GM19043 (cell line): Measurements from ENCODE around the gene FXYD1.
"Not testable (repeated sequence)": the region's sequence is repeated elsewhere in the genome, so short reads cannot be mapped to it uniquely, and the experiment has no call there.

Experiments used
- ATAC-seq: cut with Tn5 transposase; IDR thresholded peaks from one replicate; pipeline ENCODE4 v1.9.1; 2021; ENCODE audit warnings: low read depth; ENCODE audit not compliant: unreplicated experiment

Gene FXYD1

DNA sequence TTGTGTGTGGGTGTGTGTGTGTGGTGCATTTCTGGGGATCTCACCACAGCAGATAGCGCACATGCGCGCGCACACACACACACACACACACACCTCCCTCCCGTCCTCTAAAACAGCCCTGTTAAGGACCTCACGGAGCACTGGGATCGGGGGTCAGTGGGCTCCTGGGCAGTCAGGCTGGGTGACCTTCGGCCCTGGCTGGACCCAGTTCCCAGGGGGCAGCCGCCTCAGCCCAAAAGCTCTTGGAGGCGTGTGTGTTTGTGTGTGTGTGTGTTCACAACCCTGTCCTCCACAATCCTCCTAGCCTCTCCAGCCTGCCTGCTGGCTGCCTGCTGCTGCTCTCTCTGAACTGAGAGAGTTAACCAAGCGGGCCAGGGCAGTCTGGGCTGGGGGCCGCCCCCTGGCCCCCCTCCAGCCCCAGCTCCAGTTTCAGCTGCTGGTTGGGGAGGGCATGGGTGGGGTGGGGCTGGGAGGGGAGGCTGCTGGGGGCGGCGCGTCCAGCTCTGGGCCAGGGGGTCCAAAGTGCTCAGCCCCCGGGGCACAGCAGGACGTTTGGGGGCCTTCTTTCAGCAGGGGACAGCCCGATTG lies at the start of gene FXYD1:
Gene FXYD1, plus strand, starts transcription at position 520 of the 588 bp plus-strand sequence. CDS start 1,256 bp downstream, outside the sequence.
- no peak for ATAC-seq

- ATAC-seq = no peak
Measured at GRCh38 chr19:35089554-35089953, 49.1 kb upstream of the FXYD1 start.

GRCh38 chr19:35090160-35090505 lies 48.5 kb upstream of the FXYD1 start:
- no peak for ATAC-seq

- ATAC-seq = no peak
Measured at GRCh38 chr19:35090506-35091214, 48.0 kb upstream of the FXYD1 start.

GRCh38 chr19:35093430-35093829 lies 45.2 kb upstream of the FXYD1 start:
- no peak for ATAC-seq

DNA sequence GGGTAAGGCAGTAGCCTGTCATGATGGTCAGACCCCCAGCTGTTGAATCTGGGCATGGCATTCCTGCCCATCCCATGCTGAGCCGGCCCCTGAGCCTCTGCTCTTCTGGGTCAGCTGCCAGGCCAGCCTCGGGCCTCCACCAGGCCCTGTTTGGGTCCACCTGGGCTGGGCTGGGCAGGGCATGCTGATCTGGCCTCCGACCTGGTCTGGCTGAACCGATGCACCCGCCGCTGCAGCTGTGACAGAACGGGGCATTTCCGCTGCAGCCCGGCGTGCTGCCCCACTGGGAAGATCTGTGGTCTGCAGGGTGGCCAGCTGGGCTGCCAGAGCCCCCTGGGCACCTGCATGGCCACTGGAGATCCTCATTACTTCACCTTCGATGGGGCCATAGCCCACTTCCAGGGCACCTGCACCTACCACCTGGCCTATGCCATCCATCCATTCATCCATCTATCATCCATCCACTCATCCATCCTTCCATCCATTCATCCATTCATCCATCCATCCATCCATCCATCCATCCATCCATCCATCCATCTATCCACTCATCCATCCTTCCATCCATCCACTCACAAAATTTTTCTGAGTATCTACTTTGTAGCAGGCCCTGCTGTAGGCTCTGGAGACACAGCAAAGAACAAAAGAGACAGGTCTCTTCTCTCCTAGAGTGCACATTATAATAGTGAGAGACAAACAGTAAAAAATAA lies 44.5 kb upstream of the FXYD1 start:
- no peak for ATAC-seq

DNA sequence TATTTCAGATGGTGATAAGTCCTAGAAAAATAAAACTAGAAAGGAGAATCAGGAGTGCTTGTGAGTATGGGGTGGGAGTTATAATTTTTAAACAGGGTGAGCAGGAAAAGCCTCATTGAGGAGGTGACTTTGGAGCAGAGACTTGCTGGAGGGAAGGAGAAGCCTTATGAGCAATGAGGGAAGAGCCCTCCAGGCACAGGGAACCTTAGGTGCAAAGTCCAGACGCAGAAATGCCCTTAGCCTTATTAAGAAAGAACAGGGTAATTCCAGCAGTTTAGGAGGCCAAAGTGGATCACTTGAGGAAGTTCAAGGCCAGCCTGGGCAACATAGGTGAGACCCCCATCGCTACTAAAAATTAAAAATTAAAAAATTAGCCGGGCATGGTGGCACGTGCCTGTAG lies 44.0 kb upstream of the FXYD1 start:
- ATAC-seq = no peak

DNA sequence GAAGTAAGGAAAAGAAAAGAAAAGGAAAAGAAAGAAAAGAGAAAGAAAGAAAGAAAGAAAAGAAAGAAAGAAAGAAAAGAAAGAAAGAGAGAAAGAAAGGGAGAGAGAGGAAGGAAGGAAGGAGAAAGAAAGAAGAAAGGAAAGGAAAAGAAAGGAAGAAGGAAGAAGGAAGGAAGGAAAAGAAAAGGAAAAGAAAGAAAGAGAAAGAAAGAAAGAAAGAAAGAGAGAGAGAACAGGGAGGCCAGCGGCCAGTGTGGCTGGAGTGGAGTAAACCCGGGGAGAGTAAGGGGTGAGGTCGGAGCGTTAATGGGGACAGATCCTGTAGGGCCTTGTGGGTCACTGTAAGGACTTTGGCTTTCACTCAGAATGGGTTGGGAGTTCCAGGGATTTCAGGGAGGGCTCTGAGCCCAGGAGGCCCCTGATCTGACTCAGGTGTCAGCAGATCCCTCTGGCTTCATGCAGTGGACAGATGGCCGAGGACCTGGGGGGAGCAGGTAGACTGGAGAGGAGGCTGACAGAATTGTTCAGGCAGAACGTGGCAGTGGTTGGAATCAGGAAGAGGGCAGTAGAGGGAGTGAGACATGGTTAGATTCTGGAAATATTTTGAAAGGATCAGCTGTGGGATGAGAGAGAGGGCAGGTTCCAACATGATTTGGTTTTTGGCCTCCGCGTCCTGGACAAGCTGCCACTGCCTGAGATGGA lies 42.8 kb upstream of the FXYD1 start:
- ATAC-seq = no peak

- no peak for ATAC-seq
Measured at GRCh38 chr19:35098413-35099049, 40.1 kb upstream of the FXYD1 start.

DNA sequence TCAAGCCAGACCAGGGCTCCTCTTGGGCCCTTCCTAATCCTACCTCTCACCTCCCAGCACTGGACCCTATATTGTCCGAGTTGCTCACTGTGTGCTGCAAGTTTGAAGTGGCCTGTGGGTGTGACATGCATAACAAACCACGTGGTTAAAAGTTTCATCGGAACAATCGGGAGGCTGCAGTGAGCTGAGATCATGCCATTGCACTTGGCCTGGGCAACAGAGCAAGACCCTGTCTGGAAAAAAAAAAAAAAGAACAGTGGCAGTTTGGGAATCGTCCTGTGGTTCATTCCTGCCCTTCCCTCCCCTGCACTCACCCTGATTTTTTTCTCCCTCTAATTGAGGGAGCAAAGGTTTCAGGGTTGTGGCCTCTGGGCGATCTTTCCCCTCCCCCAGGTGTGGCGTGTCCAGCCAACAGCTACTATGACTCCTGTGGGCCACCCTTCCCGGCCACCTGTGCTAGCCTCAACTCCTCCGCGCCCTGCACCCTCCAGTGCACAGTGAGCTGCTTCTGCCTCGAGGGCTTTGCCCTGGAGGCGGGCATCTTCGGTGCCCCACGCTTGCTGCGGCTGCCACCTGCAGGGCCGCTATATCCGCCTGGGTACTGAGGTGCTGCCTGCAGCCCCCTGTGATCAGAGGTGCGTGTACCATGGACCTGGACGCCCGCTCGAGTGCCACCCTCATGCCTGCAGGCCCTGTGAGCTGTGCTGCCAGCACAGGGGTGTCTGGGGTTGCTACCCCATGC lies 39.3 kb upstream of the FXYD1 start:
- ATAC-seq = no peak

- no peak for ATAC-seq
Measured at GRCh38 chr19:35099897-35100275, 38.7 kb upstream of the FXYD1 start.

- no peak for ATAC-seq
Measured at GRCh38 chr19:35100588-35101533, 37.8 kb upstream of the FXYD1 start.

- not testable (repeated sequence) for ATAC-seq
Measured at GRCh38 chr19:35101949-35102348, 36.7 kb upstream of the FXYD1 start.

DNA sequence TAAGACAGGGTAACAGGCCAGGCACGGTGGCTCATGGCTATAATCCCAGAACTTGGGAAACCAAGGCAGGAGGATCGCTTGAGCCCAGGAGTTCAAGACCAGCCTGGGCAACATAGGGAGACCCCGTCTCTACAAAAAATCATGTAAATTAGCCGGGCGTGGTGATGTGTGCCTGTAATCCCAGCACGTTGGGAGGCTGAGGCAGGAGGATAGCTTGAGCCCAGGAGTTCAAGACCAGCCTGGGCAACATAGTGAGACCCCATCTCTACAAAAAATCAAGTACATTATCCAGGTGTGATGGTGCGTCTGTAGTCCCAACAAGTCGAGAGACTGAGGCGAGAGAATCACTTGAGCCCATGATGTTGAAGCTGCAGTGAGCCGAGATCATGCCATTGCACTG lies 35.0 kb upstream of the FXYD1 start:
- ATAC-seq = not testable (repeated sequence)

DNA sequence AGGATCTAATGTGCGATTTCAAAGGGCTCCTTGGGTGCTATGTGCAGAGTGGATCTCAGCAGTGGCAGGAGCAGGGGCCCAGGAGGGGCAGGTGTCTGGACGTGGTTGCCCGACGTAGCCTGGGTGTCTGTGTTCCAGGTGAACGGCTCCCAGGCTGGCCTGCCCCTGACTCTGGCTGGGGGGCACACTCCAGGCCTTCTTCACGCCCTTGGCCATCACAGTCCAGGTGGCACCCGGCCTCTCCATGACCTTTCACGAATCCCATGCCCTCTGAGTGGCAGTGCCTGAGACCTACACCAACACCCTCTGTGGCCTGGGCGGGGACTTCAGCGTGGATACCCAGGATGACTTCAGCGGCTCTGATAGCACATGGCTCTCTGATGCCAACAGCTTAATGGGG lies 34.3 kb upstream of the FXYD1 start:
- ATAC-seq = no peak

- ATAC-seq = no peak
Measured at GRCh38 chr19:35105047-35105410, 33.6 kb upstream of the FXYD1 start.

DNA sequence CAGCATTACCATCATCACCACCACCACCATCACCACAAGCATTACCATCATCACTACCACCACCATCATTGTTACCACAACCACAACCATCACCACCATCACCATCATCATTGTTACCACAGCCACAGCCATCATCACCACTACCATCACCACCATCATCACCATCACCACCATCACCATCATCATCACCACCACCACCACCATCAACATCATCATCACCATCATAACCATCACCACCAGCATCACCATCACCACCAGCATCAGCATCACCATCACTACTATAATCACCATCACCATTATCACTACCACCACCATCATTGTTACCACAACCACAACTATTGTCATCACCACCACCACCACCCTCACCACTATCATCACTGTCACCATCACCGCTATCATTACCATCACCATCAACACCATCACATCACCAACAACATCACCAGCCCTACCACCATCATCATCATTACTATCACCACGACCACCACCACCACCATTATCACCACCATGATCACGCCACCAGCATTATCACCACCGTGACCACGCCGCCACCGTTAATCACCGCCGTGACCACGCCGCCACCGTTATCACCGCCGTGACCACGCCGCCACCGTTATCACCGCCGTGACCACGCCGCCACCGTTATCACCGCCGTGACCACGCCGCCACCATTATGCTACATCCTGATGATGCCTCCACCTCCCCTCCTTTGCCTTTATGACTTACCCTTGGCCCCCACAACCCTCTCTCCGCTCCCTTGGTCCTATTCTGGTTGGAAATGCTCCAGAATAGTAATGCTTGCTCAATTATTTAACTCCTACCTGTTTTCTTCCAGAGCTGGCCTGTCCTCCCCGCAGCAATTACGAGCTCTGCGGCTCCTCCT lies 33.0 kb upstream of the FXYD1 start:
- ATAC-seq = no peak

GRCh38 chr19:35106291-35106583 lies 32.4 kb upstream of the FXYD1 start:
- ATAC-seq = no peak
